HFF-Myc (cell line): ENCODE data around the gene CYB5A.

Experiments
- DNase-seq: peaks from one replicate; pipeline ENCODE4 v3.0.0-alpha.2; 2011; ENCODE audit warnings: low read depth; ENCODE audit errors: extremely low read depth
- H3K4me3 ChIP-seq: replicated peaks from 2 replicates; pipeline ENCODE4 v1.5.1; 2011; ENCODE audit warnings: low read depth, mild to moderate bottlenecking, control low read depth, low read length
- CTCF ChIP-seq: IDR thresholded peaks from 2 replicates; pipeline ENCODE4 v1.5.1; 2012; ENCODE audit warnings: mild to moderate bottlenecking, low read depth, low read length, control low read depth; ENCODE audit errors: missing control alignments

The CYB5A gene

GRCh38 chr18:74222710-74223494 lies 68.9 kb downstream of the CYB5A start:
- no peak for TF ChIP-seq CTCF
- H3K4me3 ChIP-seq = no peak overlapping the region
- no peak for DNase-seq

GRCh38 chr18:74221081-74221480 lies 70.7 kb downstream of the CYB5A start:
- no peak for DNase-seq
- TF ChIP-seq CTCF = no peak
- H3K4me3 ChIP-seq = no peak overlapping the region

- TF ChIP-seq CTCF = no peak
- DNase-seq = no peak
- no peak overlapping the region for H3K4me3 ChIP-seq
These were observed 72.7 kb downstream of the CYB5A start for GRCh38 chr18:74219056-74219455.

GRCh38 chr18:74217476-74218143 lies 74.2 kb downstream of the CYB5A start:
- no peak for DNase-seq
- no peak overlapping the region for H3K4me3 ChIP-seq
- no peak for TF ChIP-seq CTCF

- no peak for TF ChIP-seq CTCF
- H3K4me3 ChIP-seq = no peak overlapping the region
- no peak for DNase-seq
These were observed 75.1 kb downstream of the CYB5A start for GRCh38 chr18:74216661-74217110.

GRCh38 chr18:74215863-74216262 lies 75.9 kb downstream of the CYB5A start:
- H3K4me3 ChIP-seq = no peak overlapping the region
- no peak for DNase-seq
- TF ChIP-seq CTCF = no peak
